NCI-H345 treated with DMSO at 0.1 percent for 48 hours (cell line): ENCODE measurements around the gene MPHOSPH9.
"Not testable (repeated sequence)": the region's sequence is repeated elsewhere in the genome, so short reads cannot be mapped to it uniquely, and the experiment has no call there.

Experiments
- DNase-seq: peaks from one replicate; lab custom pipeline; 2025; ENCODE audit not compliant: unreplicated experiment; lab: John Stamatoyannopoulos, UW

Gene MPHOSPH9

GRCh38 chr12:123258593-123258992, 25.7 kb upstream of the MPHOSPH9 start:
- DNase-seq, result no peak

- DNase-seq, result no peak
Observed at GRCh38 chr12:123254853-123255446, 22.0 kb upstream of the MPHOSPH9 start.

- DNase-seq, result no peak
Observed at GRCh38 chr12:123253641-123254459, 20.9 kb upstream of the MPHOSPH9 start.

- not testable (repeated sequence) for DNase-seq
Observed at GRCh38 chr12:123252365-123252764, 19.4 kb upstream of the MPHOSPH9 start.

GRCh38 chr12:123251403-123252076, 18.6 kb upstream of the MPHOSPH9 start:
- no peak for DNase-seq

GRCh38 chr12:123250471-123251383, 17.8 kb upstream of the MPHOSPH9 start:
- no peak for DNase-seq

GRCh38 chr12:123248996-123249741, 16.2 kb upstream of the MPHOSPH9 start:
- DNase-seq, result not testable (repeated sequence)

GRCh38 chr12:123248129-123248528, 15.2 kb upstream of the MPHOSPH9 start:
- DNase-seq, result not testable (repeated sequence)

GRCh38 chr12:123245678-123246077, 12.7 kb upstream of the MPHOSPH9 start:
- DNase-seq, result no peak

GRCh38 chr12:123243671-123244262, 10.8 kb upstream of the MPHOSPH9 start:
- no peak for DNase-seq

GRCh38 chr12:123242116-123242904, 9.4 kb upstream of the MPHOSPH9 start:
- DNase-seq, result peak; percentile 55

- DNase-seq, result no peak
Observed at GRCh38 chr12:123238961-123239360, 6.0 kb upstream of the MPHOSPH9 start.

- DNase-seq, result no peak
Observed at GRCh38 chr12:123238330-123238682, 5.4 kb upstream of the MPHOSPH9 start.

GRCh38 chr12:123237646-123238329, 4.8 kb upstream of the MPHOSPH9 start:
- DNase-seq, result peak; percentile 37

- no peak for DNase-seq
Observed at GRCh38 chr12:123233505-123234308, 766 bp upstream of the MPHOSPH9 start.

GRCh38 chr12:123232472-123232806, 502 bp downstream of the MPHOSPH9 start:
- no peak for DNase-seq

- DNase-seq, result no peak
Observed at GRCh38 chr12:123231931-123232330, 1.0 kb downstream of the MPHOSPH9 start.

- DNase-seq, result no peak
Observed at GRCh38 chr12:123229051-123229450, 3.9 kb downstream of the MPHOSPH9 start.
